H1 (cell line): ENCODE measurements around the gene GPR26. TPM values are rescaled to one million over a fixed set of nuclear protein-coding genes. Genes with fewer than 3 reads are reported as not detected.

Source experiments
- CTCF ChIA-PET: fragments of 300-600 bp; sonication (Branson Sonifier 250); formaldehyde crosslinking; loops from one replicate; lab custom pipeline; 2021; ENCODE audit not compliant: partially characterized antibody; lab: Charles Lee
- POLR2A ChIA-PET: fragments of 300-600 bp; sonication (Branson Sonifier 250); formaldehyde crosslinking; loops from one replicate; lab custom pipeline; 2021; ENCODE audit warnings: inconsistent platforms; ENCODE audit not compliant: partially characterized antibody; lab: Charles Lee
- DNase-seq, 2 experiments: peaks; one replicate each; pipeline versions ENCODE4 v3.0.0 to v3.0.0-alpha.2; 2010 to 2022; ENCODE audit warnings: low spot score in 2 of 2, low read depth in 1 of 2, mixed read lengths in 1 of 2
- FAIRE-seq: peaks from 2 replicates; lab custom pipeline; 2011; peaks lifted over from hg19 to GRCh38; lab: Jason Lieb, UNC
- H2AFZ ChIP-seq: 2 replicates; pipeline ENCODE4 v1.8.1; 2012; ENCODE audit warnings: low read length, inconsistent platforms
- H2AK5ac ChIP-seq: 2 replicates; pipeline ENCODE4 v1.6.1; 2013; ENCODE audit warnings: low read depth, low read length
- H2BK120ac ChIP-seq: replicated peaks from 2 replicates; pipeline ENCODE3; 2013; ENCODE audit warnings: low read depth, low read length, inconsistent platforms
- H2BK12ac ChIP-seq: 2 replicates; pipeline ENCODE4 v1.6.1; 2013; ENCODE audit warnings: low read depth, low read length
- H2BK15ac ChIP-seq: 2 replicates; pipeline ENCODE4 v1.6.1; 2013; ENCODE audit warnings: low read length
- H2BK20ac ChIP-seq: 2 replicates; pipeline ENCODE4 v1.6.1; 2013; ENCODE audit warnings: low read length
- H2BK5ac ChIP-seq: 2 replicates; pipeline ENCODE4 v1.6.1; 2013; ENCODE audit warnings: low read depth, low read length
- H3K14ac ChIP-seq: 2 replicates; pipeline ENCODE4 v1.6.1; 2013; ENCODE audit warnings: inconsistent platforms; ENCODE audit not compliant: insufficient read length
- H3K18ac ChIP-seq: 2 replicates; pipeline ENCODE4 v1.6.1; 2013; ENCODE audit warnings: low read length; ENCODE audit errors: extremely low read depth
- H3K23ac ChIP-seq: 2 replicates; pipeline ENCODE4 v1.6.1; 2013; ENCODE audit warnings: inconsistent platforms; ENCODE audit not compliant: insufficient read length
- H3K23me2 ChIP-seq: 2 replicates; pipeline ENCODE4 v1.6.1; 2013; ENCODE audit warnings: low read depth, low read length
- H3K27ac ChIP-seq: 2 replicates; pipeline ENCODE4 v1.6.1; 2011; ENCODE audit warnings: low read depth, low read length, inconsistent platforms
- H3K27me3 ChIP-seq, 4 experiments: replicated peaks in 1 of 4; 1 replicate in 1 of 4; 2 replicates in 3 of 4; pipeline versions ENCODE4 v1.6.1 to v1.8.1; 2011 to 2013; ENCODE audit warnings: low read length in 3 of 4, mild to moderate bottlenecking in 3 of 4, inconsistent platforms in 2 of 4, mixed read lengths in 2 of 4, moderate library complexity in 1 of 4; ENCODE audit not compliant: control insufficient read depth in 3 of 4, insufficient read depth in 3 of 4; ENCODE audit errors: extremely low read depth in 1 of 4
- H3K36me3 ChIP-seq, 4 experiments: 2 replicates each; pipeline versions ENCODE4 v1.6.1 to v1.8.1; 2011 to 2013; ENCODE audit warnings: mild to moderate bottlenecking in 4 of 4, low read length in 3 of 4, moderate library complexity in 2 of 4, control low read depth in 1 of 4, inconsistent platforms in 1 of 4; ENCODE audit not compliant: insufficient read depth in 4 of 4, control insufficient read depth in 2 of 4
- H3K4ac ChIP-seq: replicated peaks from 2 replicates; pipeline ENCODE3; 2013; ENCODE audit warnings: low read length, low read depth, mixed read lengths, inconsistent platforms; ENCODE audit not compliant: insufficient read length
- H3K4me1 ChIP-seq, 4 experiments: replicated peaks in 1 of 4; 1 replicate in 1 of 4; 2 replicates in 3 of 4; pipeline versions ENCODE4 v1.6.1 to v1.8.1; 2011 to 2013; ENCODE audit warnings: low read length in 3 of 4, inconsistent platforms in 2 of 4, mixed read lengths in 1 of 4; ENCODE audit not compliant: insufficient read depth in 4 of 4, control insufficient read depth in 3 of 4
- H3K4me2 ChIP-seq, 2 experiments: 2 replicates each; pipeline versions ENCODE4 v1.6.1 to v1.8.1; 2011 to 2013; ENCODE audit warnings: low read depth in 2 of 2, low read length in 2 of 2, control low read depth in 1 of 2, inconsistent platforms in 1 of 2, mild to moderate bottlenecking in 1 of 2; ENCODE audit not compliant: insufficient read depth in 1 of 2
- H3K4me3 ChIP-seq, 4 experiments: fragments of 200-600, 300-600 bp in 1 of 4; sonication (generic), shearing (Covaris generic), sonication (Bioruptor Twin) in 1 of 4; 2 replicates each; pipeline versions ENCODE4 v1.5.1 to v1.8.1; 2011 to 2016; ENCODE audit warnings: low read length in 4 of 4, low read depth in 3 of 4, control low read depth in 2 of 4, inconsistent platforms in 2 of 4, mild to moderate bottlenecking in 2 of 4, mixed read lengths in 1 of 4, moderate library complexity in 1 of 4; ENCODE audit not compliant: insufficient read depth in 2 of 4; ENCODE audit errors: extremely low read depth in 1 of 4
- H3K56ac ChIP-seq: replicated peaks from 2 replicates; pipeline ENCODE3; 2013; ENCODE audit warnings: low read depth, mild to moderate bottlenecking, mixed read lengths, low read length, inconsistent platforms; ENCODE audit not compliant: insufficient read length
- H3K79me1 ChIP-seq: 2 replicates; pipeline ENCODE4 v1.6.1; 2013; ENCODE audit warnings: low read depth, low read length, control low read depth
- H3K79me2 ChIP-seq, 2 experiments: 2 replicates each; pipeline versions ENCODE4 v1.6.1 to v1.8.1; 2012 to 2013; ENCODE audit warnings: low read length in 2 of 2, mild to moderate bottlenecking in 2 of 2, inconsistent platforms in 1 of 2; ENCODE audit not compliant: insufficient read depth in 2 of 2, control insufficient read depth in 1 of 2
- H3K9ac ChIP-seq, 4 experiments: replicated peaks in 1 of 4; 1 replicate in 1 of 4; 2 replicates in 3 of 4; pipeline versions ENCODE4 v1.6.1 to v1.8.1; 2011 to 2013; ENCODE audit warnings: low read depth in 3 of 4, low read length in 3 of 4, control low read depth in 2 of 4, mild to moderate bottlenecking in 2 of 4, moderate library complexity in 2 of 4, inconsistent platforms in 1 of 4; ENCODE audit errors: extremely low read depth in 1 of 4
- H3K9me3 ChIP-seq, 2 experiments: 2 replicates each; pipeline versions ENCODE4 v1.6.1 to v1.8.1; 2012 to 2013; ENCODE audit warnings: mild to moderate bottlenecking in 2 of 2, moderate library complexity in 2 of 2, control low read depth in 1 of 2, inconsistent platforms in 1 of 2, low read depth in 1 of 2, low read length in 1 of 2, mixed read lengths in 1 of 2; ENCODE audit not compliant: insufficient read depth in 2 of 2
- H4K20me1 ChIP-seq, 2 experiments: replicated peaks in 1 of 2; 2 replicates each; pipeline versions ENCODE3 to v1.8.1; 2011 to 2013; ENCODE audit warnings: inconsistent platforms in 2 of 2, low read length in 2 of 2, mild to moderate bottlenecking in 1 of 2; ENCODE audit not compliant: insufficient read depth in 2 of 2, control insufficient read depth in 1 of 2
- H4K5ac ChIP-seq: 2 replicates; pipeline ENCODE4 v1.6.1; 2013; ENCODE audit warnings: low read length, low read depth, mixed read lengths, inconsistent platforms; ENCODE audit not compliant: insufficient read length
- H4K8ac ChIP-seq: 2 replicates; pipeline ENCODE4 v1.8.0; 2013; ENCODE audit warnings: mild to moderate bottlenecking, moderate library complexity, low read length, inconsistent platforms; ENCODE audit not compliant: insufficient read depth; ENCODE audit errors: extremely low read depth
- H4K91ac ChIP-seq: replicated peaks from 2 replicates; pipeline ENCODE3; 2013; ENCODE audit warnings: low read length, mixed read lengths, inconsistent platforms; ENCODE audit not compliant: insufficient read length
- CHD1 ChIP-seq: IDR thresholded peaks from 2 replicates; pipeline ENCODE4 v1.6.1; 2012; ENCODE audit warnings: low read depth, low read length, improper control_type of control experiment
- RAD21 ChIP-seq, 2 experiments: IDR thresholded peaks in 1 of 2; conservative IDR thresholded peaks in 1 of 2; 2 replicates each; pipeline ENCODE4 v1.6.1; 2011; ENCODE audit warnings: low read depth in 2 of 2, low read length in 2 of 2, improper control_type of control experiment in 1 of 2, inconsistent platforms in 1 of 2, mild to moderate bottlenecking in 1 of 2, moderate library complexity in 1 of 2
- WGBS, 2 experiments: shearing (Covaris generic) in 1 of 2; methylation state at CpG; one replicate each; pipeline versions ENCODE4 v1.1.6 to v1.1.7; 2013 to 2015; ENCODE audit warnings: low lambda C conversion rate in 2 of 2, mixed read lengths in 2 of 2, inconsistent platforms in 1 of 2, low coverage in 1 of 2, missing lambda C conversion rate in 1 of 2; ENCODE audit not compliant: insufficient replicate concordance in 2 of 2, insufficient coverage in 1 of 2, insufficient read length in 1 of 2; ENCODE audit errors: extremely low coverage in 1 of 2, missing lambda C conversion rate in 1 of 2; 5-methylcytosine and 5-hydroxymethylcytosine counted together
- polyA plus RNA-seq, 7 experiments: library from polyadenylated mRNA; depleted of rRNA in 3 of 7; stranded (reverse) in 5 of 7; unstranded in 2 of 7; fragments of >200 nt in 5 of 7; fragments of 200-250 nt in 2 of 7; gene quantifications; 1 replicate in 5 of 7; 2 replicates in 1 of 7; 4 replicates in 1 of 7; pipeline versions ENCODE4 v1.2.1 to v1.2.3, GENCODE V29; 2011 to 2013; ENCODE audit warnings: missing spikeins in 2 of 7, mixed read lengths in 2 of 7
- total RNA-seq: library from RNA; stranded (reverse); fragmentation: NEBNext Ultra II Directional; extraction: Animal tissue kit (Norgen Biotek cat#: 25700); gene quantifications from 2 replicates; pipeline ENCODE4 v1.2.1, GENCODE V29; 2021

The GPR26 gene
- total and polyA plus RNA-seq, 2 of the 8 experiments (the other 6 are each of a cell fraction or from before 2014, with no cell fraction given), result 0.09 to 0.21 TPM

DNA sequence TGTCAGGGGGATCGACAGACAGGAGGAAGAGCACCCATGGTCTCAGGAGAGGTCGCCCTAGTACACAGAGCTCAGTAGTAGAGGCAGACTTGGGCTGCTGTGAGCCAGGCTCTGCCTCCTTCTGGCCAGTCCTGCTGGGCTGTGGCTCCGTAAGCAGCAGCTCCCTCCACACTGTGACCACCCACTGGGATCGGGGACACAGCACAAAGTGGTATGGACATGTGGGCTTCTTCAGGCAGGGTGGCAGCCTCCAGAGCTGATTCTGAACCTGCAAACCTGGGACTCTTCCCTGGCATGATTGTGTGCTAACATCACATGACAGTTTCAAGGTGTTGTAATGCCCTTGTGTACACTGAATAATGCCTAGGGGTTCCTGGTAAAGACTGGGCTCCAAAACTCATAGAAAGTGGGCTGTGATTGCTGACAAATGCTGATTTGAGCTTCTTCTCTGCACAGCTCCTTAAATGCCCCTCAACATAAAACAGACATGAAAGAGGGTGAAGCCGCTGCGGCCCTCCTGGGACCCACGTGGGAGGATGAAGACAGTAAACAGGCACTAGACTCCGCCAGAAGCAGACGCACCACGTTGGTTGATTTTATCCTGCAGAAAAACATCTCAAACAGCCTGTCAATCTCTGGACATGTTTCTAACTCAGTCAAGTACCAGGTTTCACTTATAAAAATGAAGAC, 76.7 kb downstream of the GPR26 start:
- H3K9ac ChIP-seq, result no peak overlapping the region
- H3K79me1 ChIP-seq, result no peaks in the 10 kb centered on the region
- no peaks in the 10 kb centered on the region for H3K9me3 ChIP-seq
- no peak for DNase-seq
- peaks cover 0 to 10% (median 1%) of the 10 kb centered on the region in 4 experiments; a peak in 4 of 7 replicates for H3K4me1 ChIP-seq
- no peak overlapping the region for H3K4me3 ChIP-seq
- no peak overlapping the region for H2BK12ac ChIP-seq
- no peak overlapping the region for H2BK120ac ChIP-seq
- no peaks in the 10 kb centered on the region for H3K36me3 ChIP-seq
- H3K27ac ChIP-seq, result no peak overlapping the region
- no peak overlapping the region for H4K91ac ChIP-seq
- H3K18ac ChIP-seq, result no peak overlapping the region
- no peak overlapping the region for H3K23ac ChIP-seq
- no peaks in the 10 kb centered on the region for H3K23me2 ChIP-seq
- H4K8ac ChIP-seq, result no peak overlapping the region
- no peak overlapping the region for H4K5ac ChIP-seq
- WGBS, 2 experiments, result 87% methylated on average over 10 of the region's 10 CpGs; no CpG with 5 or more reads in 1 of the 2 experiments
- H3K4me2 ChIP-seq, result no peak overlapping the region
- TF ChIP-seq RAD21 (IDR thresholded peaks at IDR 0.05 in 1 of 2, conservative IDR thresholded peaks at IDR 0.05 in 1 of 2; ENCODE audit: low read depth in 2 of 2, low read length in 2 of 2) (peak; percentile 9 to 15; a peak in 1 of 4 replicates), CHD1 (no peak)
- TF ChIP-seq, all 59 proteins: peak for 1
- Histone ChIP-seq H2BK15ac (0 out of 2 replicates have a peak overlapping the region, but pooled peaks have one; percentile 61), H4K20me1 (peaks cover 0 to 2% of the 10 kb centered on the region in 2 experiments), H3K4ac (no peak overlapping the region), H3K56ac (no peak overlapping the region), H2AFZ (no peak overlapping the region), H2AK5ac (no peak overlapping the region), H2BK5ac (no peak overlapping the region), H3K14ac (no peak overlapping the region), H3K79me2 (no peaks in the 10 kb centered on the region), H3K27me3 (no peaks in the 10 kb centered on the region), H2BK20ac (no peak overlapping the region)
- FAIRE-seq, result no peak
- ChIA-PET POLR2A (interaction anchor here (0.7 to 1.4 kb wide), 2 partner anchors 9 to 18 kb away, joined by 4 to 5 read pairs; no protein-coding TSS in a partner anchor), CTCF (interaction anchor here (1.2 to 1.8 kb wide), 3 partner anchors 19 to 169 kb away, joined by 4 to 5 read pairs (median 4); no protein-coding TSS in a partner anchor)
